KOPT-K1 (cell line): ENCODE data around the gene ELMO2.

Experiments used
- H3K27ac ChIP-seq: fragments of 200-600 bp; sonication (generic); 2 replicates; pipeline ENCODE4 v1.5.1; 2016; ENCODE audit warnings: antibody characterized with exemption, mild to moderate bottlenecking, low read depth, low read length; ENCODE audit not compliant: poor library complexity, severe bottlenecking
- H3K36me3 ChIP-seq: fragments of 200-600 bp; sonication (generic); 2 replicates; pipeline ENCODE4 v1.5.1; 2017; ENCODE audit warnings: antibody characterized with exemption, mild to moderate bottlenecking, low read length, moderate library complexity; ENCODE audit not compliant: insufficient read depth
- H3K9me3 ChIP-seq: fragments of 200-600 bp; sonication (generic); 2 replicates; pipeline ENCODE4 v1.5.1; 2017; ENCODE audit warnings: antibody characterized with exemption, low read length, mild to moderate bottlenecking; ENCODE audit not compliant: insufficient read depth, poor library complexity, severe bottlenecking

ELMO2 gene

DNA sequence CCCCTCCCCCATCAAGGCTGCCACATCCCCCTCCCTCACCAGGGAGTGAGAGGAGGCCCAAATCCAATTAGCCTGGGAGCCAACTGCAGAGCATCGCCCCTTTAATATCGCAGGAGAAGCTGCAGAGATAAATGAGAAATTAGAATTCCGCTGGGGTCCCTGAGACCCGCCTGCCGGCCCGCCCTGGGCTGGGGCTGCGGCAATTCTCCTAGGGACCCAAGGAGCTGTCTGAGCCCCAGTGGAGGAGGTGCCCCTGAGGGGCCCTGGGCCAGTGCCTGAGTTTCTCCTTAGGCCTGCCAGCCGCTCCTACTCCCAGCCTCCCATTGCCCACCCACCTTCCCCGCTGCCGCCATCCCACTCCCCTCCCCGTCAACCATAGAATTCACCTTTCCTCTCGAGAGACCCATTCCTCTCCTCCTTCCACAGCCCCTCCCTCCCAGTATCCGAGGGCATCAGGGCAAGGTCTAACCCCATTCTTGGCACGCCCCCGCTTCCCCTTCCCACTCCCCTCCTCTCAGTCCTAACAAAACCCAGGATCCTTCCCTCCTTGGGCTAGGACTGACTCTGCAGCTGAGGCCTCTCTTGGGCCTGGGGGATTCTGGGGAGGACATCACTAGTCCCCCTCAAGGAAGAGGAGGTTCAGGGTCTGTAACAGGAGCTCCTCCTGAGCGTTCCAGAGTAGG, 78.1 kb downstream of the ELMO2 start:
- H3K27ac ChIP-seq = no peak overlapping the region
- no peaks in the 10 kb centered on the region for H3K9me3 ChIP-seq
- H3K36me3 ChIP-seq = no peaks in the 10 kb centered on the region

DNA sequence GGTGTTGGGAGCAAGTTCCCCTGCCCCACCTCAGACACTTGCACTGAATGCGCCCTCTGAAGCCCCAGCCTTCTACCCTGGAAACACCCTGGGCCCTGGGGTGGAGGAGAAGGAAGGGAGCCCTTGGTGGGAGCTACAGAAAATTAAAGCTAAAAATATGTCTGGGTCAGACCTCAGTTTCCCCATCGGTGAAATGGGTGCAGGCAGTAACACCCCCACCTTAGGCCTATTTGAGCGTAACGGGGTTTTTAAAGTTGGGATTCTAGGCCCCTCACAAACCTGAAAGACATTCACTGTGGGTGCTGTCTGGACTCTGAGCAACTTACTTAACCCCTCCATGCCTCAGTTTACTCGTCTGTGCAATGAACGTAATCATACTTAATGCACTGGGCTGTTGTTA, 78.9 kb downstream of the ELMO2 start:
- no peak overlapping the region for H3K27ac ChIP-seq
- no peaks in the 10 kb centered on the region for H3K36me3 ChIP-seq
- H3K9me3 ChIP-seq = no peaks in the 10 kb centered on the region

DNA sequence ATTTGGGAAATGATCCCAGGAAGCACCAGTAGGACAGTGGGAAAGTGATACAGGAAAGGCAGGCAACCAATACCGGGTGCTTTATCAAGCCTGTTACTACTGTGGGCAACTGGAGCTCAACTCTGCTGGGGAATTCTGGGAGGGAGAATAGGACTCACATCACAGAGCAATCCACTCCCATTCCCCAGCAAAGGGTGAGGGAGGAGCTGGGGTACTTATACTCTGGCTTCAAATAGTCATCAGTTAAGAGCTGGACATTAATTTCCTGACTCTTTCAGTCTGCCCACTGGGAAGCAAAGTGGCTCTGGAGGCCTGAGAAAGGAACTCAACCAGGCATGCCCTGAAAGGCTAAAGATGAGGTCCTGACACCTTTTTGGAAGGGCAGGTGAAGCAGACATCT, 80.6 kb downstream of the ELMO2 start:
- Histone ChIP-seq H3K9me3 (no peaks in the 10 kb centered on the region), H3K27ac (no peak overlapping the region), H3K36me3 (no peaks in the 10 kb centered on the region)

DNA sequence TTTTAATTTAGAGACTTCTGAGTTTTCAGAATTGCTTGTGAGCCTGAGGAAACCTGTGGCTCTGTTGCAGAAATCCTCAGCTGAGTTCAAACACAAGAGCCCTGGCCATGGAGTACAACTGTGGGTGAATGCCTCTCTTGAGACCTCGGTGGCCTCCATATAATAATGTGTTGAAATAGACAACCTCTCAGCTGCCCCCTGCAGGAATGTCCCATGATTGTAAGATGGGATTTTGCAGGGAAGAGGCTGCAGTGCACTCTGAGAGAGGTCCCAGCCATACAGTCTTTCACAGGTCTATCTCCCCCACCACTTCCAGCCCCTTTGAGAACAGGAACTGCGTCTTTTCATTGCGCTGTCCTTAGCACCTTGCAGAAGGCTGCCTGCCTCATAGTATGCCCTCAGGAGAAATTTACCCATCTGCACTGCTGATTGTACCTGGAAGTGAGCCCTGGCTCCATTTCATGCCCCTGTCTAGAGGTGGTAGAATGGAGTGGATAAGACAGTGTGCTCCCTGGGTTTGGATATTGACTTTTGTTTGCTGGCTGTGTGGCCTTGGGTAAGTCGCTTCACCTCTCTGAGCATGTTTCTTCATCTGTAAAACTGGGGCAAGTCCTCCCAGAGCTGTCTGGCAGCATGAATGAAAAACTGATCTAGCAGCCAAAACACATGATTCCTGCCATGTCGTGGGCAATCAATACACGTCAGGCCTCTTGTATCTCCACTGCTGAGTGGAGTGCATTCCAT, 81.3 kb downstream of the ELMO2 start:
- Histone ChIP-seq H3K27ac (no peak overlapping the region), H3K9me3 (no peaks in the 10 kb centered on the region), H3K36me3 (no peaks in the 10 kb centered on the region)

DNA sequence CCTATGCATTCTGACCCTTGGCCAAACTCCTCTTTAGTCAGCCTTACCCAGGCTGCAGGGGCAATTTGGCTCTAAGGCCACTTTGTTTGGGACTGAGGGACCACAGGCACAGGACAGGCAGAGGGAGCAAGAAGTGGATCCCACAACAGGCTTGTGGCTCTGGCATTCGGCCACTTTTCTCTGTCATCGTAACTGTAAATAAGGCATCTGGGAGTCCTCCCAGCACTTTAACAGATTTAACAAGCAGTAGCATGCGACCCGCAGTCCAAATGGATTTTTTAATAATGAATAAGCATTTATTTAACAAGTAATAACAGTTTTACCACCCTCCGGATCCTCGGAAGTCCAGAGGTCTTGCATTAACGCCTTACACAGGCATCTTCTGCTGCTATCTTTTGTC, 82.0 kb downstream of the ELMO2 start:
- no peaks in the 10 kb centered on the region for H3K36me3 ChIP-seq
- no peaks in the 10 kb centered on the region for H3K9me3 ChIP-seq
- no peak overlapping the region for H3K27ac ChIP-seq

DNA sequence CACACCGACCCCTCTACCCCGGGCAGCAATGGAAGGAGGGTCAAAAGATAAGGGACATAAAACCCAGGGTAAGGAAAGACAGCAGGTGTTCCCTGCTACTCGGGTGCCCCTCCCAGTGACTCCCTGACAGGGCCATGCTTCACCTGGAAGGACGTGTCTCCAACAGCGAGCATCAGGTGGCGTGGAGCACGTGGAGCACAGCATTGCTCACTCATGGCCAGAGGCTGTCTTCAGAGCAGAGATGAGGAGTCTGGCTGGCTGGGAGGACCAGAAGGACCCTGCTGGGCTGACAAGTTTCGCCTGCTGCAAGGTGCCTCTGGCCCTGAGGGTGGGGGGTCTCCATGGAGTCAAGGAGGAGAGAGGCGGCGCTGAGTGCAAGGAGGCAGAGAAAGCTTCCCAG, 82.9 kb downstream of the ELMO2 start:
- H3K9me3 ChIP-seq = no peaks in the 10 kb centered on the region
- no peaks in the 10 kb centered on the region for H3K36me3 ChIP-seq
- H3K27ac ChIP-seq = no peak overlapping the region

DNA sequence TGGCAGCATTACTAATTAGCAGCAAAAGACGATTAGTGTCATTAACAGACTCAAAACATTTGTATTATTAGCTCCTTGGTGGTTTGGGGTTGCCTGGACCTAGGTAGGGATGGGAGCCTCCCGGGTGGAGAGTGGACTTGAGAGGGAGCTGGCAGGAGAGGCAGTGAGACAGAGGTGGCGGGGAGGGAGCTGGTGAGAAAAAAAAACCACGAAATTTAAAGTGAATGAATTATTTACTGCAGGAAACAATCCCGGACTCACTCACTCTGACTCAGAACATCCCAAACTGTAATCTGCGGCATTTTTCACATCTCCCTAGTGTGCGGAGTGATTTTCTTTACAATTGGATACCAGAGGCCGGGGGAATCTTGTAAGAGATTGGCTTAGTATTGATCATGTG, 83.8 kb downstream of the ELMO2 start:
- no peaks in the 10 kb centered on the region for H3K36me3 ChIP-seq
- H3K27ac ChIP-seq = no peak overlapping the region
- no peaks in the 10 kb centered on the region for H3K9me3 ChIP-seq

DNA sequence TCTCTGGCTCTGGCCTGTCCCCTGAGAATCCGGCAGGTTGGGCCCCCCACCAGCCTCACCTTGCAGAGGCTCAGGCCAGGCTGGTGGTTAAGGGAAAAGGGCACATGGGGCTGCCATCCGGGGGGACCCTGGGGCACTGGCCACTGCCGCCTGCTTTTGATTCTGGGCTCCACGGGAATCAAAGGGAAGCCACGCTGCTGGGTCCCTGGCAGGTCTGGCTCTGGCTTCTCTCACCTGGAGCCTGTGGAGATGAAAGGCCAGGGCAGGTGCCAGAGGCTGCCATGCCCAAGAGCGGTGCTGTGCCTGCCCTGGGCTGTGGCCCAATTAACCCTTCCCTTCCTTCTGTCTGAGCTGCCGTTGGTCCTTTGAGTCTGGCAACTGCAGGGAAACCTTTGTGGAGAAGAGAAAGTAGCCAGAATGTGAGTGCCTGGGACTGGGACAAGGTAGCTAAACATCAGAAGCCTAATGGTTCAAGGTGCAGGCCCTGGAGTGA, 88.7 kb downstream of the ELMO2 start:
- H3K36me3 ChIP-seq = no peaks in the 10 kb centered on the region
- no peaks in the 10 kb centered on the region for H3K9me3 ChIP-seq
- H3K27ac ChIP-seq = no peak overlapping the region

DNA sequence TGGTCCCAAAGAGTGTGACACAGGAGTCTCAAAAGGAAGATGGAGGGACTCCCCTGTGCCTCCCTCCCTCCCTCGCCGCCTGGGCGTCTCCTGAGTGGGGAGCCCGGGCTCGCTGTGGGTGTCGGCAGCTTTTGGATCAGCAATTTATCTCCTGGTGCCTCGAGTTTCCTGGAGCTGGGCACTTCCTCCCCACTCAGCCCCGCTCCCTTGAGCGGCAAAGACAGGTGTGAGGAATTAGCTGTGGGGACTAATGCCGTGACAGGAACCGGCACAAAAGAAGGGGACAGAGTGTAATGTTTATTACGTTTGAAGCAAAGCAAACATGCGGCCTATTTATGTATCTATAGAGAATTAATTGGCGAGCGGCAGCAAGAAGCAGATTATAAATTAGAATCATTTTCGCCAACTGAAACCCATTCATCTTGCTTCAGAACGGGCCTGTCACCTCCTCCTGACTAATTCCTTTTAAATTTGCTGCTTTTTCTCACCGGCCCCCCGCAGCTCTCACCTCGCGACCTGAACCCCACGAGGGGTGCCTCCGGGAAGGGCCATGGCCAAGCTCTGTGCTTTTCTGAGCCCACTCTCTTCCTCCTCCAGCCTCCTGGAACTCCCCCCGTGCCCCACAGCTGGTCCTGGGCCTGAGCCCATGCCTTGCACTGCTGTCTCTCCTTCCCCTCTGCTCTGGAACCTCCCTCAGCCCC, 89.3 kb downstream of the ELMO2 start:
- no peaks in the 10 kb centered on the region for H3K9me3 ChIP-seq
- H3K27ac ChIP-seq = no peak overlapping the region
- H3K36me3 ChIP-seq = no peaks in the 10 kb centered on the region
